PC-3 (cell line): ENCODE results near the gene DUOX1. TPM values are rescaled to one million over a fixed set of nuclear protein-coding genes. Genes with fewer than 3 reads are reported as not detected.

Experiments used
- ATAC-seq: fragments of 200-7000 bp; cut with Tn5 transposase; 2 replicates; pipeline ENCODE4 v1.9.1; 2020; ENCODE audit warnings: mild to moderate bottlenecking, moderate library complexity
- BruUV-seq: library from RNA; stranded (reverse); fragments of 400-500 nt; replicated peaks from 2 replicates; lab custom pipeline; 2021; lab: Mats Ljungman, UMichigan
- CTCF ChIA-PET: fragments of 300-600 bp; sonication (Branson Sonifier 250); formaldehyde crosslinking; loops from one replicate; lab custom pipeline; 2022; ENCODE audit warnings: antibody characterized with exemption; lab: Charles Lee
- POLR2A ChIA-PET: fragments of 300-600 bp; sonication (Branson Sonifier 250); formaldehyde crosslinking; loops from one replicate; lab custom pipeline; 2022; ENCODE audit warnings: antibody characterized with exemption; ENCODE audit not compliant: unreplicated experiment; lab: Charles Lee
- DNase-seq: peaks from one replicate; pipeline ENCODE4 v3.0.0-alpha.2; 2015
- H2AFZ ChIP-seq: fragments of 300-600 bp; sonication (generic); 2 replicates; pipeline ENCODE4 v1.6.0; 2016; ENCODE audit warnings: antibody characterized with exemption, low read length
- H3F3A ChIP-seq: fragments of 300-600 bp; sonication (generic); one replicate; pipeline ENCODE4 v1.6.0; 2017; ENCODE audit warnings: antibody characterized with exemption, low read length, control low read depth, mild to moderate bottlenecking; ENCODE audit not compliant: unreplicated experiment
- H3K27ac ChIP-seq: fragments of 300-600 bp; sonication (generic); 2 replicates; pipeline ENCODE4 v1.5.1; 2016; ENCODE audit warnings: mild to moderate bottlenecking, low read length
- H3K27me3 ChIP-seq: fragments of 300-600 bp; sonication (generic); 2 replicates; pipeline ENCODE4 v1.6.1; 2016; ENCODE audit warnings: low read length, mixed read lengths
- H3K36me3 ChIP-seq: fragments of 300-600 bp; sonication (generic); 2 replicates; pipeline ENCODE4 v1.6.1; 2016; ENCODE audit warnings: low read depth, mixed run types, low read length, mixed read lengths
- H3K4me1 ChIP-seq: fragments of 300-600 bp; sonication (generic); 2 replicates; pipeline ENCODE4 v1.5.1; 2016; ENCODE audit warnings: low read length; ENCODE audit not compliant: insufficient read depth
- H3K4me2 ChIP-seq: fragments of 300-600 bp; sonication (generic); 2 replicates; pipeline ENCODE4 v1.6.0; 2016; ENCODE audit warnings: low read length
- H3K4me3 ChIP-seq: fragments of 300-600 bp; sonication (generic); 2 replicates; pipeline ENCODE4 v1.5.1; 2016; ENCODE audit warnings: mild to moderate bottlenecking, low read length, mixed read lengths
- H3K79me2 ChIP-seq: fragments of 300-600 bp; sonication (generic); 2 replicates; pipeline ENCODE4 v1.6.1; 2017; ENCODE audit warnings: low read length, mixed read lengths
- H3K9ac ChIP-seq: fragments of 300-600 bp; sonication (generic); 2 replicates; pipeline ENCODE4 v1.6.0; 2016; ENCODE audit warnings: mild to moderate bottlenecking, low read length
- H3K9me2 ChIP-seq: fragments of 300-600 bp; sonication (generic); replicated peaks from 2 replicates; pipeline ENCODE4 v1.6.1; 2016; ENCODE audit warnings: mixed run types, low read length, mixed read lengths
- H3K9me3 ChIP-seq: fragments of 300-600 bp; sonication (generic); 2 replicates; pipeline ENCODE4 v1.6.1; 2016; ENCODE audit warnings: low read length, mixed read lengths
- H4K20me1 ChIP-seq: fragments of 300-600 bp; sonication (generic); 2 replicates; pipeline ENCODE4 v1.6.1; 2016; ENCODE audit warnings: low read length, mixed read lengths
- EZH2 ChIP-seq: fragments of 300-600 bp; sonication (generic); IDR thresholded peaks from one replicate; pipeline ENCODE4 v1.6.1; 2017; ENCODE audit warnings: antibody characterized with exemption, mild to moderate bottlenecking, low read length; ENCODE audit not compliant: unreplicated experiment
- EZH2phosphoT487 ChIP-seq: fragments of 300-600 bp; sonication (generic); IDR thresholded peaks from 2 replicates; pipeline ENCODE4 v1.6.1; 2018; ENCODE audit warnings: mild to moderate bottlenecking, antibody characterized with exemption, low read length, borderline replicate concordance
- intact Hi-C: fragments of 100-400 bp; cut with micrococcal nuclease; formaldehyde crosslinking; loops from 2 replicates; pipeline ENCODE4 v1.9.0; 2023
- total RNA-seq: library from RNA; depleted of rRNA; stranded (reverse); fragments of >200 nt; gene quantifications from 2 replicates; pipeline ENCODE4 v1.2.3, GENCODE V29; 2014
- TF ChIP-seq, protein P1 (sequence below): fragments of 300-600 bp; sonication (generic); conservative IDR thresholded peaks from 2 replicates; pipeline ENCODE4 v1.5.1; 2017; ENCODE audit warnings: antibody characterized with exemption, low read depth, mild to moderate bottlenecking, low read length

DUOX1 gene
- total RNA-seq, 1 experiment from 2014 or later = not detected

DNA sequence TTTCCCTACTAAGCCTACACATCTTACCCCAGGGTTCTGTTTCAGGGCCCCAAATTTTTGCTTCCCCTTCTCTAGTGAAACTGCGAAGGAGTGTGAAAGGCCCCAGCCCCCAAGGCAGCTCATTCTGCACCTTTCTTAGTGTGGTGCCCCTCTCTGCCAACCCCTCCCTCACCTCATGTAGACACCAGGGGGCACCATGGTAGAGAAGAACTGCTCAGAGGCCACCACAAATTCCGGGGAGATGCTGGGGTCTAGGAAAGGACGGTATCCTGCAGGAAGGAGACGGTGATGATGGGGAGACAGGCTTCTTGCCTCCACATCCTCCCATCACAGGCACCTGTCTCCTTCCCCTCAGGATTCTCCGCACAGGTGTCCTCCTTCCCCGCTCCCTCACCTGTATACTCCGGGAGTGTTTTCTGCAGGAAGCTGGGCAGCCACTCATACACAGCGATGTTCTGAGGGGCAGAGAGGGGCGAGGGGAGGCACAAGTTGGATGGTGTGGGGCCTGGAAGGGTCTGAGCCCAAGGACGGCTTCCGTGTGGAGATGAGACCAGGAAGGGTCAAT lies 19.5 kb upstream of the DUOX1 start:
- H3K9me3 ChIP-seq = no peaks in the 10 kb centered on the region
- H3K4me1 ChIP-seq = no peaks in the 10 kb centered on the region
- POLR2A ChIA-PET = no interaction called here
- no peaks in the 10 kb centered on the region for H3K36me3 ChIP-seq
- ATAC-seq = no peak
- no peaks in the 10 kb centered on the region for H3K79me2 ChIP-seq
- H3F3A ChIP-seq = no peaks in the 10 kb centered on the region
- no TSS peak for BruUV-seq
- intact Hi-C loops = no loop called here
- H3K4me2 ChIP-seq = no peak overlapping the region
- CTCF ChIA-PET = no interaction called here
- no peak overlapping the region for H2AFZ ChIP-seq
- no peak overlapping the region for H3K27ac ChIP-seq
- no peak for TF ChIP-seq EZH2
- TF ChIP-seq, protein P1, sequence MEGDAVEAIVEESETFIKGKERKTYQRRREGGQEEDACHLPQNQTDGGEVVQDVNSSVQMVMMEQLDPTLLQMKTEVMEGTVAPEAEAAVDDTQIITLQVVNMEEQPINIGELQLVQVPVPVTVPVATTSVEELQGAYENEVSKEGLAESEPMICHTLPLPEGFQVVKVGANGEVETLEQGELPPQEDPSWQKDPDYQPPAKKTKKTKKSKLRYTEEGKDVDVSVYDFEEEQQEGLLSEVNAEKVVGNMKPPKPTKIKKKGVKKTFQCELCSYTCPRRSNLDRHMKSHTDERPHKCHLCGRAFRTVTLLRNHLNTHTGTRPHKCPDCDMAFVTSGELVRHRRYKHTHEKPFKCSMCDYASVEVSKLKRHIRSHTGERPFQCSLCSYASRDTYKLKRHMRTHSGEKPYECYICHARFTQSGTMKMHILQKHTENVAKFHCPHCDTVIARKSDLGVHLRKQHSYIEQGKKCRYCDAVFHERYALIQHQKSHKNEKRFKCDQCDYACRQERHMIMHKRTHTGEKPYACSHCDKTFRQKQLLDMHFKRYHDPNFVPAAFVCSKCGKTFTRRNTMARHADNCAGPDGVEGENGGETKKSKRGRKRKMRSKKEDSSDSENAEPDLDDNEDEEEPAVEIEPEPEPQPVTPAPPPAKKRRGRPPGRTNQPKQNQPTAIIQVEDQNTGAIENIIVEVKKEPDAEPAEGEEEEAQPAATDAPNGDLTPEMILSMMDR = peak; percentile 48; the same call in 1 of the 2 replicates
- TF ChIP-seq EZH2phosphoT487 = no peak
- no peak overlapping the region for H3K4me3 ChIP-seq
- H3K27me3 ChIP-seq = peaks cover 28% of the 10 kb centered on the region
- H3K9me2 ChIP-seq = no peaks in the 10 kb centered on the region
- no peak for DNase-seq
- no peaks in the 10 kb centered on the region for H4K20me1 ChIP-seq
- no peak overlapping the region for H3K9ac ChIP-seq

DNA sequence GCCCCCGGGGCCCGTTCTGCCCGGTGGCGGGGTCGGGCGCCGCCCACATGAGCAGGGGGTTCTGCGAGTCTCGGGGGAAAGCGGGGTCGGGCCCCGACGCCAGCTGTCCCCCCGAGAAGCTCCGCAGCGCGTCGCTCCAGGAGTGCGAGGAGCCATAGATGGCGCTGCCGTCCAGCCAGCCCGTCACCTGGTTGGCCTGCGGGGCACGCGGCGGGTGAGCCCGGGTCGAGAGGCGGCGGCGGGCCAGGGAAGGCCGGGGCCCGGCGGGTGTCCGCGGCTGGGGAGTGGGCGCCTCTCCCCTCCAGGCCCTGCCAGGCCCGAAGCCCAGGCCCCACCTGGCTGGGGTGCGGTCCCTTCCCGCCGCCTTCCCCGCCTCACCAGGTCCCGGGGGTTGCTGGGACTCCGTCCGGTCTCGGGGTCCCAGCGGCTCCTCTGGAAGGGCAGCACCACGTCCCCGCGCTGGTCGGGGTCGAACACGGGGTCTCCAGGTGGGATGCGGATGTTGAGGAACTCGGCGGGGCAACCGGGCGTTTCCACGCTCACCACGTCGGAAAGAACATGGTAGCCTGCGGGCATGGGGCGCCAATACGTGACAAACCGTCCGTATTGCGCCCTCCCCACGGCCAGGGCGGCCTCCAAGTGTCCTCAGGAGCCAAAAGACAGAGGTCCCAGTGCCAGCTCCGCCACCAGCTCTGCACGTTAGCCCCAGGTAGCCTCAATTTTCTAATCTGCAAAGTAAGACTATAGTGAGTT lies 18.2 kb upstream of the DUOX1 start:
- Histone ChIP-seq H3K4me3 (no peak overlapping the region), H4K20me1 (no peaks in the 10 kb centered on the region), H3K36me3 (no peaks in the 10 kb centered on the region), H3K27ac (no peak overlapping the region), H2AFZ (no peak overlapping the region), H3K9ac (no peak overlapping the region), H3K4me2 (no peak overlapping the region), H3K27me3 (peaks cover 28% of the 10 kb centered on the region), H3K4me1 (no peaks in the 10 kb centered on the region), H3K9me3 (no peaks in the 10 kb centered on the region), H3K9me2 (no peaks in the 10 kb centered on the region), H3K79me2 (no peaks in the 10 kb centered on the region), H3F3A (no peaks in the 10 kb centered on the region)
- POLR2A ChIA-PET = no interaction called here
- no peak for TF ChIP-seq EZH2
- no peak for TF ChIP-seq EZH2phosphoT487
- TF ChIP-seq, protein P1 = no peak
- intact Hi-C loops = no loop called here
- ATAC-seq (no peak), DNase-seq (no peak)
- CTCF ChIA-PET = no interaction called here
- no TSS peak for BruUV-seq

DNA sequence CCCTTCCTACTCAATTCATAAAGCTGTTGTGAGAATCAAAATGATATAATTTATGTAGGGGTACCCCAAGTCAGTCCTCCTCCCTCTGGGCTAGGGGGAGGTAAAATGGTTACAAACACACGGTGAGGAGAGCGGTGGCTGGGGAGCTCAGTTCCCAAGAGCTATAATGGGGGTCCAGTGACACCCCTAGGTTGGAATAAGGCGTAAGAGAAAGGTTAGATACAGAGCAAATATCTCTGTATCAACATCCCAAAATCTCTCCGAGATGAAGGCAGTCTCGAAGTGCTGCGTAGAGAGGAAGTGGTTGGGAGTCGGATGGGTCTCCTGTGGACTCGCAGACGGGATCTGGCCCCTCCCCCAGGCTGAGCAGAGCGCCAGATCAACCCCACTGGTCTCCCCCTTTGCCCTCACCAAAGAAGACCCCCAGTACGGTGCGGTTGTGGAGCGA lies 17.6 kb upstream of the DUOX1 start:
- no peak for TF ChIP-seq EZH2phosphoT487
- TF ChIP-seq EZH2 = no peak
- TF ChIP-seq, protein P1 = no peak
- no peaks in the 10 kb centered on the region for H4K20me1 ChIP-seq
- no TSS peak for BruUV-seq
- no peaks in the 10 kb centered on the region for H3K9me2 ChIP-seq
- peaks cover 28% of the 10 kb centered on the region for H3K27me3 ChIP-seq
- no peaks in the 10 kb centered on the region for H3K4me1 ChIP-seq
- intact Hi-C loops = no loop called here
- H3K9me3 ChIP-seq = no peaks in the 10 kb centered on the region
- no peak overlapping the region for H3K4me3 ChIP-seq
- ATAC-seq = no peak
- H3K36me3 ChIP-seq = no peaks in the 10 kb centered on the region
- no peak overlapping the region for H3K9ac ChIP-seq
- CTCF ChIA-PET = no interaction called here
- H3K27ac ChIP-seq = no peak overlapping the region
- no peak overlapping the region for H2AFZ ChIP-seq
- no peaks in the 10 kb centered on the region for H3F3A ChIP-seq
- no peak overlapping the region for H3K4me2 ChIP-seq
- H3K79me2 ChIP-seq = no peaks in the 10 kb centered on the region
- POLR2A ChIA-PET = no interaction called here
- no peak for DNase-seq
